ENCODE data around the gene BRAF. TPM values are rescaled to one million over a fixed set of nuclear protein-coding genes. Genes with fewer than 3 reads are reported as not detected.

BRAF gene
- total and polyA plus RNA-seq, 2 of the 8 experiments (the other 6 are each of a cell fraction or from before 2014, with no cell fraction given): 11.4 to 32.6 TPM

- no peak for TF ChIP-seq CHD7 (IDR thresholded peaks at IDR 0.05; ENCODE audit: insufficient replicate concordance, low read length)
- TF ChIP-seq ASH2L (IDR thresholded peaks at IDR 0.05; ENCODE audit: low read length): no peak
- TF ChIP-seq GABPA (IDR thresholded peaks at IDR 0.05; ENCODE audit: borderline replicate concordance, insufficient read depth, low read length): no peak
- TF ChIP-seq SP4 (IDR thresholded peaks at IDR 0.05; ENCODE audit: low read length): no peak
- TF ChIP-seq RBBP5 (IDR thresholded peaks at IDR 0.05; ENCODE audit: borderline replicate concordance, low read depth, low read length): no peak
- no peak for TF ChIP-seq CBX8 (IDR thresholded peaks at IDR 0.05; ENCODE audit: borderline replicate concordance, low read depth, low read length)
- no peak for TF ChIP-seq CTCF (IDR thresholded peaks at IDR 0.05; ENCODE audit: control extremely low read depth in 1 of 3, insufficient read depth in 1 of 3, low read depth in 1 of 3, low read length in 3 of 3)
- TF ChIP-seq TAF7 (optimal IDR thresholded peaks at IDR 0.05; ENCODE audit: borderline replicate concordance, low read depth, low read length): no peak
- no peak for TF ChIP-seq HDAC2 (IDR thresholded peaks at IDR 0.05; ENCODE audit: borderline replicate concordance in 1 of 2, low read depth in 2 of 2, low read length in 2 of 2)
Measured at GRCh38 chr7:140911746-140912145, 13.0 kb downstream of the BRAF start (continued).
